Psoas muscle (tissue), 8 donors: ENCODE measurements around the gene ADAT2. TPM values are rescaled to one million over a fixed set of nuclear protein-coding genes. Genes with fewer than 3 reads are reported as not detected.

Experiments used
- ATAC-seq, 4 donors: fragments of 200-7000 bp; cut with Tn5 transposase; one replicate each; pipeline ENCODE4 v1.9.1; 2020; ENCODE audit warnings: moderate library complexity in 3 of 4, mild to moderate bottlenecking in 2 of 4
- DNase-seq, 2 donors: peaks; one replicate each; pipeline ENCODE4 v3.0.0-alpha.2; 2020
- H3K27ac ChIP-seq: fragments of 200-600 bp; one replicate; pipeline ENCODE4 v1.8.0; 2022
- H3K27me3 ChIP-seq, 3 donors: fragments of 200-600 bp in 1 of 3; one replicate each; pipeline versions ENCODE4 v1.6.1 to v1.8.0; 2013 to 2022; ENCODE audit warnings: low read length in 2 of 3, mild to moderate bottlenecking in 2 of 3, moderate library complexity in 1 of 3; ENCODE audit not compliant: insufficient read depth in 3 of 3
- H3K36me3 ChIP-seq, 2 donors: fragments of 200-600 bp in 1 of 2; one replicate each; pipeline versions ENCODE4 v1.6.1 to v1.8.0; 2013 to 2022; ENCODE audit warnings: low read depth in 1 of 2, mild to moderate bottlenecking in 1 of 2, moderate library complexity in 1 of 2; ENCODE audit not compliant: insufficient read depth in 1 of 2
- H3K4me1 ChIP-seq: fragments of 200-600 bp; one replicate; pipeline ENCODE4 v1.8.0; 2022
- H3K4me3 ChIP-seq: fragments of 200-600 bp; one replicate; pipeline ENCODE4 v1.8.0; 2022; ENCODE audit warnings: mild to moderate bottlenecking
- H3K9me3 ChIP-seq: fragments of 200-600 bp; one replicate; pipeline ENCODE4 v1.8.0; 2022
- CTCF ChIP-seq: fragments of 200-600 bp; IDR thresholded peaks from one replicate; pipeline ENCODE4 v1.8.0; 2022; ENCODE audit warnings: antibody characterized with exemption
- WGBS, 3 donors: extraction: QIAGEN DNeasy Blood & Tissue Kit; methylation state at CpG; one replicate each; pipeline versions ENCODE4 v1.1.6 to v1.1.7; 2013; 5-methylcytosine and 5-hydroxymethylcytosine counted together
- intact Hi-C, 2 donors: fragments of 100-400 bp; cut with DNase I; formaldehyde crosslinking; loops; one replicate each; pipeline versions ENCODE4 v1.11.0 to v1.14.2; 2022
- polyA plus RNA-seq, 3 donors: library from polyadenylated mRNA; stranded (reverse); fragments of 200-250 nt; gene quantifications; one replicate each; pipeline ENCODE4 v1.2.3, GENCODE V29; 2013
- total RNA-seq, 4 donors: library from RNA; stranded (reverse); fragmentation: NEBNext Ultra II Directional in 2 of 4; extraction: Animal tissue kit (Norgen Biotek cat#: 25700) in 2 of 4; gene quantifications; one replicate each; pipeline versions ENCODE4 v1.2.1 to v1.2.4, GENCODE V29; 2021 to 2023
- donor health status: healthy with polysubstance abuse.
- donor health status: DM: no; HTN: no; CAD: no; lungs with moderate emphysema.
- donor health status: Bipolar disorder and iron deficiency.
- donor health status: healthy.
- donor health status: DM: yes; HTN: yes; CAD: no.
- donor health status: DM: no; HTN: no; CAD: no.
- donor health status: DM: no; HTN: no; CAD: no.
- donor health status: DM: yes; HTN: yes; CAD: no.

The ADAT2 gene
- total and polyA plus RNA-seq, 7 donors: 0.55 to 2.6 (median 1.6) TPM

GRCh38 chr6:143419526-143419925 lies 31.0 kb downstream of the ADAT2 start:
- intact Hi-C loops: no loop called here
- H3K36me3 ChIP-seq: no peaks in the 10 kb centered on the region
- H3K9me3 ChIP-seq: no peaks in the 10 kb centered on the region
- WGBS, 3 donors: 36 to 55% (median 36%) methylated on average over 6 of the region's 6 CpGs
- H3K27me3 ChIP-seq: no peaks in the 10 kb centered on the region
- H3K4me3 ChIP-seq: no peak overlapping the region
- DNase-seq (no peak), ATAC-seq (no peak)
- H3K4me1 ChIP-seq: no peaks in the 10 kb centered on the region
- H3K27ac ChIP-seq: no peak overlapping the region
- TF ChIP-seq CTCF: no peak

DNA sequence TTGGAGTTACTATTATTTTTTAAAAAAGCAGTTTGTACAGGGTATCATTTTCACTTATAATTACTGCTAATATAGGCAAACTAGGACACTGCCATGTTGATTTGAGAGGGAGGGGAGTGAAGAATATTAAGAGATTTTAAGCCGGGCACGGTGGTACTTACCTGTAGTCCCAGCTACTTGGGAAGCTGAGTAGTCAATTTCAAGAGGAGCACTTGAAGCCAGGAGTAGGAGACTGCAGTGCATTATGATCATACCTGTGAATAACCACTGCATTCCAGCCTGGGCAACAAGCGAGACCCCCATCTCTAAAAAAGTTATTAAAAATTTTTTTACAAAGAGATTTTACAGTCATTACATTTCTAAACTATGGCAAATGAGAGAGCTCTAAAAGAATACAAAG lies 35.7 kb downstream of the ADAT2 start:
- ATAC-seq: no peak
- Histone ChIP-seq H3K27me3 (no peaks in the 10 kb centered on the region), H3K4me1 (no peaks in the 10 kb centered on the region), H3K9me3 (no peaks in the 10 kb centered on the region), H3K36me3 (no peaks in the 10 kb centered on the region), H3K4me3 (no peak overlapping the region), H3K27ac (no peak overlapping the region)
- 90 to 92% (median 91%) methylated on average over 3 of the region's 3 CpGs for WGBS, 3 donors
- TF ChIP-seq CTCF: no peak
- intact Hi-C loops: no loop called here
- no peak for DNase-seq

- TF ChIP-seq CTCF: no peak
- Histone ChIP-seq H3K9me3 (no peaks in the 10 kb centered on the region), H3K4me3 (no peak overlapping the region), H3K27ac (no peak overlapping the region), H3K4me1 (no peaks in the 10 kb centered on the region), H3K36me3 (no peaks in the 10 kb centered on the region), H3K27me3 (no peaks in the 10 kb centered on the region)
- WGBS, 3 donors: 67 to 79% (median 78%) methylated on average over 1 of the region's 1 CpG
- DNase-seq (no peak), ATAC-seq (no peak)
- intact Hi-C loops: no loop called here
These were observed 39.6 kb downstream of the ADAT2 start for GRCh38 chr6:143410859-143411270.

DNA sequence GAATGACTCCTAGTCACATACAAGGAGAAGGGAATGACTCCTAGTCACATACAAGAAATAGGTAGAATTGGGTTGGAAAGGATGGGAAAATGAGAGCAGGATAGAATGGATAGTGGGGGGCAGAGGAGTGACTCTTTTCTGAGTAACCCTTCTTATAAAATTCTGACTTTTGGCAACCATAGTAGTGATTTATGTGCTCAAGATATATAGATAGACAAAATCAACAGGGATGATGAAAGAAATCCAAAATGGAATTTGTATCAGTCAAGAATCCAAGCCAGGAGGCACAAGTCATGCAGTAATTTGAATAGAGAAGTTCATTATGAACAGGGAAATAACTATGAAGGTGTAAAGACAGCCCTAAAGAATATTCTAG lies 41.7 kb downstream of the ADAT2 start:
- Histone ChIP-seq H3K9me3 (no peaks in the 10 kb centered on the region), H3K27ac (no peak overlapping the region), H3K4me1 (no peaks in the 10 kb centered on the region), H3K4me3 (no peak overlapping the region), H3K36me3 (no peaks in the 10 kb centered on the region), H3K27me3 (no peaks in the 10 kb centered on the region)
- no peak for DNase-seq
- no peak for TF ChIP-seq CTCF
- intact Hi-C loops: no loop called here
- ATAC-seq: no peak

- DNase-seq (no peak), ATAC-seq (no peak)
- Histone ChIP-seq H3K4me3 (no peak overlapping the region), H3K36me3 (no peaks in the 10 kb centered on the region), H3K4me1 (no peaks in the 10 kb centered on the region), H3K27me3 (no peaks in the 10 kb centered on the region), H3K27ac (no peak overlapping the region), H3K9me3 (no peaks in the 10 kb centered on the region)
- intact Hi-C loops: no loop called here
- TF ChIP-seq CTCF: no peak
These were observed 42.2 kb downstream of the ADAT2 start for GRCh38 chr6:143408151-143408786.
